COLO829 (cell line): Measurements from ENCODE around the gene OR10G3.
A peak's percentile ranks its signal among the peaks of the same experiment; 100 is the strongest.
"Not testable (repeated sequence)": the region's sequence is repeated elsewhere in the genome, so short reads cannot be mapped to it uniquely, and the experiment has no call there.

ENCODE experiments used
- DNase-seq: peaks from one replicate; pipeline ENCODE4 v3.0.0; 2012; ENCODE audit warnings: low spot score

Gene OR10G3, protein sequence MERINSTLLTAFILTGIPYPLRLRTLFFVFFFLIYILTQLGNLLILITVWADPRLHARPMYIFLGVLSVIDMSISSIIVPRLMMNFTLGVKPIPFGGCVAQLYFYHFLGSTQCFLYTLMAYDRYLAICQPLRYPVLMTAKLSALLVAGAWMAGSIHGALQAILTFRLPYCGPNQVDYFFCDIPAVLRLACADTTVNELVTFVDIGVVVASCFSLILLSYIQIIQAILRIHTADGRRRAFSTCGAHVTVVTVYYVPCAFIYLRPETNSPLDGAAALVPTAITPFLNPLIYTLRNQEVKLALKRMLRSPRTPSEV

DNA sequence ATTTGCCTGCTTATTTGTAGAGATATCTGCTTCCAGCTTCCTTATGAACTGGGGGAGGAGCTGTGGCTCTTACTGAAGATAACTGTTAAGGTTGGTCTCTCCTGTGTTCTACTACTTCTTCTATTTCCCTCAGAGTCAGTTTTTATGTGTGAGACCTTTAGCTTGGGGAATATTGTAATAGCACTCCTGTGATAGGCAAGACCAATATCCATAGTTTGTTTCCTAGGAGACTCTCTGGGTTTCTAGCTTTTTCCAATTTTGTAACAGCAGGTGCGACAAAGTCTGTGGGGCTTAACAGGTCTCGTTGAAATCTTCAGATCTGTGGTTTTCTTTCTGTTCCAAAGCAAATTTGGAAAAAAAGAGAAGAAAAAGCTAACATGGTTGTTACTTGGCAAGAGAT is at the start of gene OR10G3:
OR10G3 (minus strand) TSS at position 101 of the 400 bp plus-strand sequence. CDS start 9,332 bp downstream, outside the sequence.
- no peak for DNase-seq

DNA sequence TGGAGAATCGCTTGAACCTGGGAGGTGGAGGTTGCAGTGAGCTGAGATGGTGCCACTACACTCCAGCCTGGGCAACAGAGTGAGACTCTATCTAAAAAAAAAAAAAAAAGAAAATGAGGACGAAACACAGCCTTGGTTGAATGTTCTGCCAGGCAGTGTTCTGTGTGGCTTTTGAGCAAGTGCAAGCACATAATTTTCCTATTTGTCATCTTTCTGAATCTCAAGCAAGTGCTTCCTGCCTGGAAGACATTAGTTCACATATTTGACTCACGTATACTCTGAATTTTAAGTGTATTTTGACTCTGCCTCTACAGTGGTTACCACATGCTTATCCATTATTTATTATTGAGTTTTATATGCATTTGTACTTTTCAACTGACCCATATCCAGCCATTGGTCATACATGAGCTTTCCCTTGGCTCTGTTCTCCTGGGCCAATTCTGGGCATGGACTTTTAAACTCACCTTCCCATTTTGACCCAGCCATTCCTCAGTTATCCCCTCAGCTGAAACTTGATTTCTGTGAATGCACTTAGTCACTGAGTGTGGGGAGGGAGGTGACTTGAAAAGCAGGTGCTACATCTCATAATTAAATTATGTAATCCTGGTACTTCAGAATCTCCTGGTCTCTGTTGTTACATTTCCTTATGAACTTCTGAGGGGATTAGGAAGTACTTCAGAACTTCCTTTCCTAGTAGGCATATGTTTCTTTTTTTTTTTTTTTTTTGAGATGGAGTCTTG is 46.8 kb upstream of the OR10G3 start:
- DNase-seq = no peak

DNA sequence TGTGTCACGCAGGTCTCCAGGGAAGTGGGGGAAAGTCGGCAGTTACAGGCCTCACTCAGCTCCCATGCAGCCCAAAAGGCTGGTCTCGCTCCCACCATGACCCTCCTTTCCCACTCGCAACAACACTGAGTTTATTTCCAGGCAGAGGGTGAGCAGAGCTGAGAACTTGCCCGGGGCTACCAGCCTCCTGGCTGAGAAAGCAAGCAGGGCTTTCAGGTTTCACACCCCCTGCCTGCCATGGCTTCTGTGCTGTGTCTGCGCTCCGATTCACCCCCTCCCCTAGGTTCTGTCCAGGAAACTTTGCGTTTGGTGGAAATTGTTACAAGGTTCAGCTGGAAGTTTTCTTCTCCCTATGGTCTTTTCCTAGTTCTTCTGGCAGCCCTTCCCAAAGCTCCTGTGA is 37.7 kb upstream of the OR10G3 start:
- DNase-seq = no peak

DNA sequence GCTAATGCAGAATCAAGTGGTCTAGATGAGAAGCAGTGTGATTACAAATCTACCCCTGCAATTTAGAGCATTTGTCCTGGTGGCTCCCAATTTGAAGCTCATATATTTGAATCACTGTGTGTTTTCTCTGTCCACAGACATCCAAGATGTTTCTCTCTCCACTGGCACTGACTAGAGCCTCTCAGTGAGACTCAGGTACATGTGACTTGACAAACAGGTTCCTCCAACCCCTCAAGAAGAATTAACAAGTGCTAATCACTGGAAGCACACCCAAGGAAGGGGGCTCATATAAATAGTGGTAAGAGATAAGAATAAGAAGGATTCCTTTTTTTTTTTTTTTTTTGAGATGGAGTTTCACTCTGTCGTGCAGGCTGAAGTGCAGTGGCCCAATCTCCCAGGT is 34.4 kb upstream of the OR10G3 start:
- DNase-seq = no peak

DNA sequence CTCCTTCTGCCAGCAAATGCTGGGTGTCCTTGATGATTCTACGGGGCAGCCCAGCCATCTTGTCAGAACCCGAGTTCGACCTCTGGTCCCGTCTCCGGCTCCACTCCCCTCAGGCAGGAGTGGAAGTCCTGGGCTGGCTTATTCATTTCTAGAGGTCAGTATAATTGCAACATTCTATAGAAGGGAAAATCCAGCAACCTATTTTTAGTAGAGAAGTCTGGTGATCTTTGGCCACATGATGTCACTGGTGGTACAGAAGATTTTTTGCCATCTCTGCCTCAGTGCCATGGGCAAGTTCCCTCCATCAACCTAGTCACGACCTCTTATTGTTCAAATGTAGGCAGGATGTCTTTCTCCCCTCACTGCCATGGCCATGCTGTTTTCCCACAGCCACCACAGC is 32.4 kb upstream of the OR10G3 start:
- no peak for DNase-seq

DNA sequence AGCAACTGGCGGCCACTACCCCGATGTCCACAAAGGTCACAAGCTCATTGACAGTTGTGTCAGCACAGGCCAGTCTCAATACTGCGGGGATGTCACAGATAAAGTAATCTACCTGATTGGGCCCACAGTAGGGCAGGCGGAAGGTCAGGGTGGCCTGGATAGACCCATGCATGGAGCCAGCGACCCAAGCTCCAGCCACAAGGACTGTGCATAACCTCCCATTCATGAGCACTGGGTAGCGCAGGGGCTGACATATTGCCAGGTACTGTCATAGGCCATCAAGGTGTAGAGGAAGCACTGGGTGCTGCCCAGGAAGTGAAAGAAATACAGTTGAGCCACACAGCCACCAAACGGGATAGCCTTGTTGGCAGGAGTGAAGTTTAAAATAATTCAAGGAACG is 22.3 kb upstream of the OR10G3 start:
- not testable (repeated sequence) for DNase-seq

DNA sequence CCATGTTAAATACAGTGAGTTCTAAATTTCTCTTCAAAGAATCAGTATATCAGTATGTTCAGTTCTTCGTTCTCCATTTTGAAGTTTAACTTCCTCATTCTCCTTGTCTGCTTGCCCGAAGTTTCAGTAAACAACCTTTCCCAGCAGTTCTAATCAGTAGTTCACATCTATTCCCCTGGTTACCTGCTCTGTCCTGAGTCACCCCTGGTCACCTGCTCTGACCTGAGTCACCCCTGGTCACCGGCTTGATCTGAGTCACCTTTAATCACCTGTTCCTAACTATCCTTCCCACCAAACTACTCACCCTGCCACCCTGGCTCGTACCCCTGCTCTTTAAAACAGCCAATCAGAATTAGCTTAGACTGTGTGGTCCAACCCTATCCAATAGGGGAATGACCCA is 9.4 kb upstream of the OR10G3 start:
- no peak for DNase-seq

DNA sequence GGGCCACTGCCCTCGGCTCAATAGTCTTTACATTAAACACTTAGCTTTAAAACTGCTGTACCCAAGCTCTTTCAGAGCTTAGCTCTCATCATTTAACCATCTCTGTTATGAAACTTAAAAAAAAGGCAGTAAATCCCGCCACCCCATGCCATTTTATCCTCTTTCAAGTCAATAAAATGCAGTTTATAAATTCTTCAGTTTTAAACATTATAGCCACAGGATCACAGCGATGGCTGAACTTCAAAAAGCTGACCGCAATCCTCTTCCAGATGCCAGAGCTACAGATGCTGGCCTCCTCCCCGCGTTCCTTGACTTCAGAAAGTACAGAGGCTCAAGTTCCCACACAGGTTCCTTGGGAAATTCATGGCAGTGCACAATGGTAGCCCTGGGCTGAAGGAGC is 4.2 kb downstream of the OR10G3 start:
- no peak for DNase-seq

DNA sequence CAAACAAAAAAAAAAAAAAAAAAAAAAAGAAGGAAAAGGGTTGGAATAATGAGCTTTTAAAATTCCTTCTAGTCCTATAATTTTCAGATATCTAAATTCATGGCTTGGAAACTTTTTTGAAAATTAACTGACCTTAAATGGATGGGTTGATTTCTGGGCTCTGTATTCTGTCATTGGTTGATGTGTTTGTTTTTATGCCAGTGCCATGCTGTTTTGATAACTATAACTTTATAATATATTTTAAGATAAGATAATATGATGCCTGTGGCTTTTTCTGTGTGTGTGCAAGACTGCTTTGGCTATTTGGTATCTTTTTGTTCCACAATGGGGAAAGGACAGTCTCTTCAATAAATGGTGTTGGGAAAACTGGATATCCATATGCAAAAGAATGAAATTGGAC is 7.3 kb downstream of the OR10G3 start:
- DNase-seq = no peak

DNA sequence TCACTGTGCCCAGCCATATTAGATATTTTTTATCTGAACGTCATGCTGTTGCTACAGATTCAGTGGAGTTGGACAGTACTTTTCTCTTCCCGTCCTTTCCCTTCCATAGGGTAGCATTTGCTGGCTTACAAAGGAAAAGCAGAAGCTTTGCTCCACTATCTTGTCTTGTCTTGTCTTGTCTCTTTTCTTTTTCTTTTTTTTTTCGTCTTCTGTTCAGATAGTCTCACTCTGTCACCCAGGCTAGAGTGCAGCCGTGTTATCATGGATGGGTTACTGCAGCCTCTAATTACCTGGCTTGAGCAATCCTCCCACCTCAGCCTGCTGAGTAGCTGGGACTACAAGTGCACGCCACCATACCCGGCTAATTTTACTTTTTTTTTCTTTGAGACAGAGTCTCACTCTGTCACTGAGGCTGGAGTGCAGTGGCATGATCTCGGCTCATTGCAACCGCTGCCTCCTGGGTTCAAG is 21.1 kb downstream of the OR10G3 start:
- DNase-seq = no peak

DNA sequence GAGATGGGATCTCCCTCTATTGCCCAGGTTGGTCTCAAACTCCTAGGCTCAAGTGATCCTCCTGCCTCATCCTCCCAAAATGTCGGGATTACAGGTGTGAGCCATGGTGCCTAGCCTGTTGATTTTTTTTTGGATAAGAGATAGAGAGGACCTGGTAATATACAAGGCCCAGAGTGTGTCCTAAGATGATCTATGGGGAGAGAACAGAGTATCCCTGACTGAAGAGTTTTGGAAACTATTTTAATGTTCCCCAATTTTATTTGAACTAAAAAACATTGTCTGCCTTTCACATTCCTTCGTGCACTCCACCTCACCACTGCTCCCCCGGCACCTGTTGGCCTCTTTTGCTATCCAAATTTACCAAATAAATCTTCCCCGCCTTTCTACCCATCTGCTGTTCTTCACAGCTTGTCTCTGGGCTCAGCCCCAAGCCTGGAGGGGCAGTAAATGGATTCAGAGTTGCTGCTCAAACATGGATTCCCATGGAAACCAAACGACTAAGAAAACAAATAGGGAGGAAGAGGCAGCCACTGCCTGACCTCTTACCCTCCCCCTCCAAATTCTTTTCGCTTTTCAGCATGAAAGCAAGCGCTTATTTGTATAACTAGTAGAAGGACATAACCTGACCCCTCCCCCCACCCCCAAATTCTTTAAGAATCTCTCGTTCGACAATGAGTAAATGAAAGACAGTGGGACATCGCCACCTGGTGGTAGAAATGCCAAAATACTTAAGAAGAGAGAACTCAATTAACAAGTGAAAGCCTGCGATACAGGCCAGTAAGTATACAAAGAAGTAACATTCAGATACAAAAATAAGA is 22.6 kb downstream of the OR10G3 start:
- DNase-seq = peak; percentile 59

DNA sequence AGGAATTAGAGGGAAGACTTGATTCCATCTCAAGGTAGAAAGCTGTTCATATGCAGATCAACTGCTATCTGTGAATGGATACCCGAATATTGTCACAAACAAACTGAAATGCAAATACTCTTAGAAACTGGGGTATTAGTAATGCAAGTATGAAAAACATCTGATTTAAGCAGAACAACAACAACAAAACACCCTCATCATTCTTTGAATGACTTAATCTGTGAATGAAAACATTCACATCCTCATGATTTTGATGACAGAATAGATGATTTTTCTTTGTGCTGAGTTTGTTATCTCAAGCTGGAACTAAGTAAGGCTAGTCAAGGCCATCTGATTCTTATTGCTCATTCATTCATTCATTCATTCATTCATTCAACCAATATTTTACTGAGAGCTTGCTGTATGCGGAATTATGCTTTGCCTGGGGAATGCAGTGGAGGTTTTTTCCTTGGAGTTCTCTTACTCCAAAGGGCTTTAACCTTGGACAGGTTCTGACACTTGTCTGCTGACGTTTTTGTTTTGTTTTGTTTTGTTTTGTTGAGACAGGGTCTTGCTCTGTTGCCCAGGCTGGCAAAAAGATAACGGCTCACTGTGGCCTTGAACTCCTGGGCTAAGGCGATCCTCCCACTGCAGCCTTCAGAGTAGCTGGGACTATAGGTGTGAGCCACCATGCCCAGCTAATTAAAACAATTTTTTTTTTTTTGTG is 23.3 kb downstream of the OR10G3 start:
- DNase-seq = no peak

DNA sequence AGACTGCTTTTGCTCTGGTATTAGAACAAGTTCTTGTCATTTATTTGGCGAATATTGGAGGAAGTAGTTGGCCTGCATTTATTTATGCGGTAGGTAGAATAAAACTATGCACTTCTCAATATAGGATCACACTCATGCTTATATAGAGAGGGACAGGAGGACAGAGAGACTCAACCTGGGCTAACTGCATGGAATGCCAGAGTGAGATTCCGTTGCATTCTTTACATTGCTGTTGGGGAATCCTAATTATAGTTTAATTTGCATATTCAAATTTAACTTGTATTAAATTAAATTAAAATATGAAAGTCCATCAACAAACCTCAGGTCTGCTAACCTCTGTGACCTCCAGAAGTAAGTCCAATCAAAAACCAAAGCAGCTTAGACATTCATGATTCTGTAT is 26.6 kb downstream of the OR10G3 start:
- no peak for DNase-seq

DNA sequence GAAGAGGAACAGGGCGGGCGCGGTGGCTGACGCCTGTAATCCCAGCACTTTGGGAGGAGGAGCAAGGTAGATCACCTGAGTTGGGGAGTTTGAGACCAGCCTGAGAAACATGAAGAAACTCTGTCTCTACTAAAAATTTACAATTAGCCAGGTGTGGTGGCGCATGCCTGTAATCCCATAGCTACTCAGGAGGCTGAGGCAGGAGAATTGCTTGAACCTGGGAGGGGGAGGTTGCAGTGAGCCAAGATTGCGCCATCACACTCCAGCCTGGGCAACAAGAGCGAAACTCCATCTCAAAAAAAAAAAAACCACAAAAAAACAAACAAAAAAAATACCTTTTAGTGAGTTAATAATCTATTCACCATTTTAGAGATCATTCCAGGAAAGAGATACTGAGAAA is 35.3 kb downstream of the OR10G3 start:
- not testable (repeated sequence) for DNase-seq

DNA sequence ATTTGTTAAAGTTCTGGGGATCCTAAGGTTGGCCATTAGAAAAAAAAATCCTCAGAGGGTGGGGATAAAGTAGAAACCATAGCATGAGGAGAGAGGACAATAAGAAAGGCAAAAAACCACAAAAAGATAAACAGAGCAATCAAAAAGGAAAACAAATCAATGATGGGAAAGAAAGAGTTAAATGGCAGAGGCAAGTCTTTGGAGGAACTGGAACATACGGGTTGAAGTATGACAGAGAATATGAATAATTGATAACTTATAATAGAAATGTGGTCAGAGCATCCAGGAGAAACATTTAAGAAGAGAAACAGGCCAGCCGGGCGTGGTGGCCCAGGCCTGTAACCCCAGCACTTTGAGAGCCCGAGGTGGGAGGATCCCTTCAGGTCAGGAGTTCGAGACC is 35.9 kb downstream of the OR10G3 start:
- no peak for DNase-seq

DNA sequence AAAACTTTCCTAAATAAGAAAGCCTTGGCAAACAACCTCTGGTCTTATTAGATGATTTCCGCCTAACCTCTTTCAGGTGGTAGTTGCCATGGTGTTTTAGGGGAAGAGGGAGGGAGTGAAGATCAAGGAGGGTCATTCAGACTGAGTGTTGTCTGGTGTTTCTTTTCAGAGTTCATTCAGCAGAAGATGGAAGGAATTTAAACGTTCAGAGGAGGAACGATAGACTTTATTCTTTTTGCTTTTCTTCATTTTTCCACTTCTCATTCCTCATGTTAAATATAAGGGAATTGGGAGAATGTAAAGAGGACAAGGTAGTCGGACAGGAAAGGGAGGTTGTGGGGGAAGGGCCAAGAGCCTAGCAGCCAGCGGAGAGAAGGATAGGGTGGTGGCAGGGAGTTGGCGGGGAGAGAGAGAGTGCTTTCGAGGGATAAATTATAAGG is 36.3 kb downstream of the OR10G3 start:
- DNase-seq = no peak

DNA sequence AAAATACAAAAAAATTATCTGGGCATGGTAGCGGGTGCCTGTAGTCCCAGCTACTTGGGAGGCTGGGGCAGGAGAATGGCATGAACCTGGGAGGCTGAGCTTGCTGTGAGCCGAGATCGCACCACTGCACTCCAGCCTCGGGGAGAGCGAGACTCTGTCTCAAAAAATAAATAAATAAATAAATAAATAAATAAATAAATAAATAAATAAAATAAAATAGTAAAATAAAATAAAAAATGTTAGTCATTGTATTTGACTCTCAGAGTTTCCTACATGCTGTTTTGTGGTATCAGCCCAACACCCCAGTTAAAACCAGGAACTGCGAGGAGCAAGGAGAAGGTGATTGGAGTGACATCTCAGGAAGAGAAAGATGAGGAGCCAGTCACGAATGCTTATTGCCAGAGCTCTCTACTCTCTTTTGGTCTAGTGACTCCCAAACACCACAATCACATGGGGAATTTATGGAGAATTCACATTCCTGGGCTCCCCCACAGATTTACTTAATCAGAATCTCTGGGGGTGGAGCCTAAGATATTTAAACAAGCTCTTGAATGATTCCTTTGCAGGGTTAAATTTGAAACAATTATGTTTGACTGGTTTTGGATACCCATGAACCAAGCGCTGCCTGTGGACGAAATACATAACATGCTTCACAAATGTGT is 38.3 kb downstream of the OR10G3 start:
- no peak for DNase-seq

DNA sequence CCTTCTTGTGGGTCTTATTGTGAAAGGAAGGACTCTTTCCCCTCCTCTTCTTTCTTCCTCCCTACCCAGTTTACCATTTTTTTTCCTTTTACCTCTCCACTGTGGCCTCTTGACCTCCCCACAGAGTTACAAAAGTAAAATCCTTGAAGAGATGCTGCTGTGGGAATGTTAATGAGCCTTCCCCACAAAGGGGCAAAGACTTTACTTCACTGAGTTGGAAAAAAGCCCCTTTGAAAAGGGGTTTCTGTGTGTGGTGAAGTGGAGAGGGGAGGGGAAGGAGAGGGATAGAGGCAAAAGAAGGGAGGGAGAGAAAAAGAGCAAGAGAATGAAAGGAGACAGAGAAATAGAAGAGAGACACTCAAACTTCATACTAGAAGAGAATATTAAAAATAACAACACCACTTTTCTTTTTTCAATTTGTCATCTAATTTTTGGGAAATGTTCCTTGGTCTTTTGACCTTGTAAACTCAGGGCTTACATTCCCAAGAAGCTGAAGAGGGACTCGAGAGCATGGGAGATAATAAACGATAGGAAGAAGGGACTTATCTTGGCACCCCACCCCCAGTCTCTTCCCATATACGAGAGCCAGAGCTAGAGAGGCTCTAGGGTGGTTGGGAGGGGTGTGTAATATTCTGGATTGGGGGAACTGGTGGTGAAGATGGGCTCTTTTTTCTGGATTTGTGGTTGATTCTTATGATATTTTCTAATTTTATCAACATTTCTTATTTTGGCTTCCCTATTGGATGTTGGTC is 40.5 kb downstream of the OR10G3 start:
- DNase-seq = no peak

DNA sequence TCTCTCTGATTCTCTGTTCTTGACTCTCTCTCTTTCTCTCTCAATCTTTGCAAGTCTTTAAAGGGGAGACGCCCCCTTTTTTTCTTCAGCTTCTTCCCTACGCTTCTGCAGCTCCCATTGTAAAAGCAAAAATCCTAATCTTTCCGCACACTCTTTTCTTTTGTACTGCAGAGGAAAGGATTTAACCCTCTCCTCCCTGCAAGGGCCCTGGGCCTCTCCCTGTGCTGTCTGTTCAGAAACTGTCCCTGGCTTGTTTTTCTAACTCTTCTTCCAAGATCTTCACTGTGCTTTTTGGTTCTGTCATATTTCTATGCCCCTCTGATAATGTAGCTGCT is 42.8 kb downstream of the OR10G3 start:
- no peak for DNase-seq

DNA sequence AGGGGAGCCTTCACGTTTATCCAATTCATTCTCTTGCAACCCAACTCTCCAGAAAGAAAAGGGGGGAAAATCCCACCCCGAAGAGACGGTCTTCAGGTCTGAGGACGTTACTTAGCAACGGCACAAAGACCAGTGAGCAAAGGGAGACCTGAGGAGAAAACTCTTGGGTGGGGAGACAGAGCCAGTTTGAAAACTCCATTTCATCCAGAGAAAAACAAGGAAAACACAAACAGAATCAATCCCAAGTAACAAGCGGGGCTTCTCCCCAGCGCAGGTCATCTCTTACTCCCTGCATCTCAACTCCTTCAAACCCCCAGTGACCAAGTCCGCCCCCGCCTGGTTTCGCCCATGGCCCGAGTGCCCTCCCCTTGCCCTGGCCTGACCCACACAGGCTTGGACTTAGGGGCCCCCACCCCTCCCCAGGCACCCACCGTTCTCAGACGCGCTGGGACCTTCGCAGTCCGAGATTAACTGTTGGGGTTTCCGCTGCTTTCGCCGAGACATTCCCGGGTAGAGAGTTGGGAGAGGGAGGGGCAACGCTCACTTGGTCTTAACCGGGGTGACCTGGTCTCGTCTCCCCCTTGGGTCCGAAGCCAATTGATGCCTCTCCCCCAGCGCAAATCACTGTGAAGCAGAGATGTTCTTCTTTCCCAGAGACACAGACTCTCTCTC is 43.3 kb downstream of the OR10G3 start:
- no peak for DNase-seq
